HTERT RPE-1 (cell line): ENCODE results near the gene ZFP3.
"Not testable (repeated sequence)": the region's sequence is repeated elsewhere in the genome, so short reads cannot be mapped to it uniquely, and the experiment has no call there.

Source experiments
- in situ Hi-C: fragments of 300-500 bp; cut with MboI; formaldehyde crosslinking; loops from 4 replicates; pipeline ENCODE4 v1.14.3; 2020; ENCODE audit warnings: low sequenced_read_pairs

The ZFP3 gene

GRCh38 chr17:5077275-5077674, 992 bp upstream of the ZFP3 start:
- in situ Hi-C loops, result not testable (repeated sequence)

GRCh38 chr17:5077781-5078105, 524 bp upstream of the ZFP3 start:
- in situ Hi-C loops, result no loop called here

GRCh38 chr17:5080591-5080990, 2.3 kb downstream of the ZFP3 start:
- in situ Hi-C loops, result no loop called here

GRCh38 chr17:5092218-5093010, 14.1 kb downstream of the ZFP3 start:
- in situ Hi-C loops, result no loop called here

GRCh38 chr17:5096731-5097100, 18.4 kb downstream of the ZFP3 start:
- in situ Hi-C loops, result no loop called here

GRCh38 chr17:5097101-5097834, 19.0 kb downstream of the ZFP3 start:
- in situ Hi-C loops, result no loop called here

GRCh38 chr17:5099271-5099670, 21.0 kb downstream of the ZFP3 start:
- in situ Hi-C loops, result no loop called here

- in situ Hi-C loops, result no loop called here
Observed at GRCh38 chr17:5100832-5101231, 22.6 kb downstream of the ZFP3 start.

GRCh38 chr17:5110816-5111215, 32.5 kb downstream of the ZFP3 start:
- in situ Hi-C loops, result no loop called here

GRCh38 chr17:5111402-5112204, 33.3 kb downstream of the ZFP3 start, which contains the start of gene ZNF232:
Gene ZNF232, minus strand, starts transcription at chr17:5111878. Its CDS starts 56 bp downstream, at chr17:5111822.
- in situ Hi-C loops, result no loop called here

GRCh38 chr17:5115673-5116651, 37.7 kb downstream of the ZFP3 start, which contains the start of gene USP6:
Gene USP6, plus strand, starts transcription at chr17:5116032. Its CDS starts 14,336 bp downstream, at chr17:5130368.
- in situ Hi-C loops, result no loop called here

GRCh38 chr17:5118219-5118618, 40.0 kb downstream of the ZFP3 start:
- in situ Hi-C loops, result no loop called here

- in situ Hi-C loops, result no loop called here
Observed at GRCh38 chr17:5120036-5120435, 41.8 kb downstream of the ZFP3 start.

GRCh38 chr17:5120436-5121185, 42.3 kb downstream of the ZFP3 start:
- in situ Hi-C loops, result not testable (repeated sequence)

GRCh38 chr17:5121186-5121841, 43.0 kb downstream of the ZFP3 start:
- in situ Hi-C loops, result no loop called here

- in situ Hi-C loops, result not testable (repeated sequence)
Observed at GRCh38 chr17:5122056-5122455, 43.8 kb downstream of the ZFP3 start.

GRCh38 chr17:5122586-5123342, 44.5 kb downstream of the ZFP3 start:
- in situ Hi-C loops, result no loop called here
